Psoas muscle (tissue), 8 donors: ENCODE measurements around the gene OGFOD3. TPM values are rescaled to one million over a fixed set of nuclear protein-coding genes. Genes with fewer than 3 reads are reported as not detected.

Experiments used
- ATAC-seq, 4 donors: fragments of 200-7000 bp; cut with Tn5 transposase; one replicate each; pipeline ENCODE4 v1.9.1; 2020; ENCODE audit warnings: moderate library complexity in 3 of 4, mild to moderate bottlenecking in 2 of 4
- DNase-seq, 2 donors: peaks; one replicate each; pipeline ENCODE4 v3.0.0-alpha.2; 2020
- H3K27ac ChIP-seq: fragments of 200-600 bp; one replicate; pipeline ENCODE4 v1.8.0; 2022
- H3K27me3 ChIP-seq, 3 donors: fragments of 200-600 bp in 1 of 3; one replicate each; pipeline versions ENCODE4 v1.6.1 to v1.8.0; 2013 to 2022; ENCODE audit warnings: low read length in 2 of 3, mild to moderate bottlenecking in 2 of 3, moderate library complexity in 1 of 3; ENCODE audit not compliant: insufficient read depth in 3 of 3
- H3K36me3 ChIP-seq, 2 donors: fragments of 200-600 bp in 1 of 2; one replicate each; pipeline versions ENCODE4 v1.6.1 to v1.8.0; 2013 to 2022; ENCODE audit warnings: low read depth in 1 of 2, mild to moderate bottlenecking in 1 of 2, moderate library complexity in 1 of 2; ENCODE audit not compliant: insufficient read depth in 1 of 2
- H3K4me1 ChIP-seq: fragments of 200-600 bp; one replicate; pipeline ENCODE4 v1.8.0; 2022
- H3K4me3 ChIP-seq: fragments of 200-600 bp; one replicate; pipeline ENCODE4 v1.8.0; 2022; ENCODE audit warnings: mild to moderate bottlenecking
- H3K9me3 ChIP-seq: fragments of 200-600 bp; one replicate; pipeline ENCODE4 v1.8.0; 2022
- WGBS, 3 donors: extraction: QIAGEN DNeasy Blood & Tissue Kit; methylation state at CpG; one replicate each; pipeline versions ENCODE4 v1.1.6 to v1.1.7; 2013; 5-methylcytosine and 5-hydroxymethylcytosine counted together
- intact Hi-C, 2 donors: fragments of 100-400 bp; cut with DNase I; formaldehyde crosslinking; loops; one replicate each; pipeline versions ENCODE4 v1.11.0 to v1.14.2; 2022
- polyA plus RNA-seq, 3 donors: library from polyadenylated mRNA; stranded (reverse); fragments of 200-250 nt; gene quantifications; one replicate each; pipeline ENCODE4 v1.2.3, GENCODE V29; 2013
- total RNA-seq, 4 donors: library from RNA; stranded (reverse); fragmentation: NEBNext Ultra II Directional in 2 of 4; extraction: Animal tissue kit (Norgen Biotek cat#: 25700) in 2 of 4; gene quantifications; one replicate each; pipeline versions ENCODE4 v1.2.1 to v1.2.4, GENCODE V29; 2021 to 2023
- TF ChIP-seq, protein P1 (sequence below): fragments of 200-600 bp; IDR thresholded peaks from one replicate; pipeline ENCODE4 v1.8.0; 2022; ENCODE audit warnings: antibody characterized with exemption
- donor health status: healthy with polysubstance abuse.
- donor health status: DM: no; HTN: no; CAD: no; lungs with moderate emphysema.
- donor health status: Bipolar disorder and iron deficiency.
- donor health status: healthy.
- donor health status: DM: yes; HTN: yes; CAD: no.
- donor health status: DM: no; HTN: no; CAD: no.
- donor health status: DM: no; HTN: no; CAD: no.
- donor health status: DM: yes; HTN: yes; CAD: no.

OGFOD3 gene
- total and polyA plus RNA-seq, 7 donors, result 15.5 to 30.4 (median 26.9) TPM

GRCh38 chr17:82416771-82417170 is 1.6 kb downstream of the OGFOD3 start:
- DNase-seq (no peak), ATAC-seq (no peak)
- no peak overlapping the region for H3K4me3 ChIP-seq
- H3K27me3 ChIP-seq, result no peaks in the 10 kb centered on the region
- H3K36me3 ChIP-seq, result peaks cover 0 to 42% of the 10 kb centered on the region in 2 donors
- TF ChIP-seq, protein P1, sequence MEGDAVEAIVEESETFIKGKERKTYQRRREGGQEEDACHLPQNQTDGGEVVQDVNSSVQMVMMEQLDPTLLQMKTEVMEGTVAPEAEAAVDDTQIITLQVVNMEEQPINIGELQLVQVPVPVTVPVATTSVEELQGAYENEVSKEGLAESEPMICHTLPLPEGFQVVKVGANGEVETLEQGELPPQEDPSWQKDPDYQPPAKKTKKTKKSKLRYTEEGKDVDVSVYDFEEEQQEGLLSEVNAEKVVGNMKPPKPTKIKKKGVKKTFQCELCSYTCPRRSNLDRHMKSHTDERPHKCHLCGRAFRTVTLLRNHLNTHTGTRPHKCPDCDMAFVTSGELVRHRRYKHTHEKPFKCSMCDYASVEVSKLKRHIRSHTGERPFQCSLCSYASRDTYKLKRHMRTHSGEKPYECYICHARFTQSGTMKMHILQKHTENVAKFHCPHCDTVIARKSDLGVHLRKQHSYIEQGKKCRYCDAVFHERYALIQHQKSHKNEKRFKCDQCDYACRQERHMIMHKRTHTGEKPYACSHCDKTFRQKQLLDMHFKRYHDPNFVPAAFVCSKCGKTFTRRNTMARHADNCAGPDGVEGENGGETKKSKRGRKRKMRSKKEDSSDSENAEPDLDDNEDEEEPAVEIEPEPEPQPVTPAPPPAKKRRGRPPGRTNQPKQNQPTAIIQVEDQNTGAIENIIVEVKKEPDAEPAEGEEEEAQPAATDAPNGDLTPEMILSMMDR, result no peak
- no peak overlapping the region for H3K27ac ChIP-seq
- H3K9me3 ChIP-seq, result no peaks in the 10 kb centered on the region
- WGBS, 3 donors, result 89 to 92% (median 92%) methylated on average over 6 of the region's 6 CpGs
- intact Hi-C loops, result no loop called here
- H3K4me1 ChIP-seq, result peaks cover 15% of the 10 kb centered on the region

DNA sequence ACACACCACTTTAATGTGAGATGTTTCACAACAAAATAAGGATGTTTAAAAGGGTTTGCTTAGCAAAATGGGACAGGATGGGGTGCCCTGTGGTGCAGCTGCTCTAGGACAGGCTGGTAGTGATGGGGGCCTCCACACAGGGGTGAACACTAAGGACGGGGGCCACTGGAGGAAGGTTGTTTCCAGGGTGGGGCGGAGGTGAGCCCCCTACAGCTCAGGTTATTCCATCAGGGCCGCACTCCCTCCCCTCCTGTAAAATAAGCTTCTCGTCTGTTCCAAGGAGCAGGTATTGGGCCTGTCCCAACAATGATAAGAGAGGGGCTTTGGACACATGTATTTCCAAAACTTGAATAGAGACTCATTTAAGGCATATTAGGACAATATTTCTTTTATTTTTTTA is 2.1 kb downstream of the OGFOD3 start:
- WGBS, 3 donors, result 93 to 94% (median 93%) methylated on average over 4 of the region's 4 CpGs
- intact Hi-C loops, result no loop called here
- TF ChIP-seq, protein P1, result no peak
- Histone ChIP-seq H3K4me1 (peaks cover 15% of the 10 kb centered on the region), H3K36me3 (peaks cover 0 to 37% of the 10 kb centered on the region in 2 donors), H3K9me3 (no peaks in the 10 kb centered on the region), H3K27ac (no peak overlapping the region), H3K27me3 (no peaks in the 10 kb centered on the region), H3K4me3 (no peak overlapping the region)
- DNase-seq, result no peak
- no peak for ATAC-seq

- TF ChIP-seq, protein P1, result no peak
- H3K9me3 ChIP-seq, result no peaks in the 10 kb centered on the region
- no peaks in the 10 kb centered on the region for H3K27me3 ChIP-seq
- DNase-seq (no peak), ATAC-seq (no peak)
- no peak overlapping the region for H3K27ac ChIP-seq
- H3K4me3 ChIP-seq, result no peak overlapping the region
- peaks cover 0 to 32% of the 10 kb centered on the region in 2 donors for H3K36me3 ChIP-seq
- WGBS, 3 donors, result 89 to 92% (median 90%) methylated on average over 9 of the region's 9 CpGs
- peaks cover 15% of the 10 kb centered on the region for H3K4me1 ChIP-seq
- intact Hi-C loops, result loop anchor here in 1 of 2 donors (2.0 kb wide), 1 partner anchor 63 kb away; no protein-coding TSS in a partner anchor
Measured at GRCh38 chr17:82415786-82416185, 2.6 kb downstream of the OGFOD3 start.

GRCh38 chr17:82415336-82415735 is 3.0 kb downstream of the OGFOD3 start:
- no peak for DNase-seq
- Histone ChIP-seq H3K36me3 (peaks cover 0 to 28% of the 10 kb centered on the region in 2 donors), H3K27ac (no peak overlapping the region), H3K9me3 (no peaks in the 10 kb centered on the region), H3K4me3 (no peak overlapping the region), H3K4me1 (peaks cover 15% of the 10 kb centered on the region), H3K27me3 (no peaks in the 10 kb centered on the region)
- intact Hi-C loops, result loop anchor here in 1 of 2 donors (2.0 kb wide), 1 partner anchor 63 kb away; no protein-coding TSS in a partner anchor
- no peak for ATAC-seq
- TF ChIP-seq, protein P1, result no peak
- 90 to 93% (median 91%) methylated on average over 26 of the region's 26 CpGs for WGBS, 3 donors
